ENCODE results near the gene BTG4. TPM values are rescaled to one million over a fixed set of nuclear protein-coding genes. Genes with fewer than 3 reads are reported as not detected.

BTG4 gene
- total and polyA plus RNA-seq, 2 donors (not counting 1 experiment from before 2014, with no cell fraction given), result not detected

GRCh38 chr11:111460856-111461255 lies 51.3 kb downstream of the BTG4 start:
- Histone ChIP-seq H3K27me3 (replicated peaks in 1 of 4; ENCODE audit: control extremely low read depth in 1 of 4, control insufficient read depth in 3 of 4, insufficient read depth in 4 of 4, low read length in 3 of 4) (peaks cover 0 to 14% (median 2%) of the 10 kb centered on the region in 4 experiments), H3K4me2 (replicated peaks; ENCODE audit: low read depth, low read length, poor library complexity, severe bottlenecking) (no peak overlapping the region)

GRCh38 chr11:111460340-111460739 lies 51.8 kb downstream of the BTG4 start:
- no peak for DNase-seq
- no peaks in the 10 kb centered on the region for H3K9me3 Mint-ChIP-seq (ENCODE audit: insufficient read depth)
- H2AFZ ChIP-seq (ENCODE audit: insufficient read depth, low read depth, low read length, poor library complexity, severe bottlenecking), result no peak overlapping the region
- CTCF ChIA-PET, result interaction anchor here (1.1 kb wide), 1 partner anchor 160 kb away, joined by 3 read pairs; no protein-coding TSS in a partner anchor
- no peaks in the 10 kb centered on the region for H3K4me1 ChIP-seq (ENCODE audit: control insufficient read depth in 2 of 2, insufficient read depth in 2 of 2, low read length in 2 of 2)
- ATAC-seq (ENCODE audit: low read depth), result no peak
- intact Hi-C loops (cut with micrococcal nuclease), result no loop called here
- no peak for TF ChIP-seq CTCF (IDR thresholded peaks at IDR 0.05)
- no peak for TF ChIP-seq EZH2 (IDR thresholded peaks at IDR 0.05; ENCODE audit: borderline replicate concordance, insufficient read depth, low read depth, low read length, poor library complexity, severe bottlenecking)
- no peak overlapping the region for H3K4me3 ChIP-seq (ENCODE audit: control extremely low read depth in 1 of 5, extremely low read depth in 1 of 5, insufficient read depth in 1 of 5, low read depth in 2 of 5, low read length in 4 of 5)
- H3K79me2 ChIP-seq (ENCODE audit: control insufficient read depth, insufficient read depth, low read length), result no peaks in the 10 kb centered on the region
- H3K9me3 ChIP-seq (ENCODE audit: control extremely low read depth in 1 of 3, control insufficient read depth in 2 of 3, insufficient read depth in 1 of 3, low read length in 2 of 3), result no peaks in the 10 kb centered on the region
- no peak overlapping the region for H3K9ac ChIP-seq (ENCODE audit: low read length)
- H4K20me1 ChIP-seq (ENCODE audit: control insufficient read depth, insufficient read depth, low read length, poor library complexity, severe bottlenecking), result no peaks in the 10 kb centered on the region
- no peak overlapping the region for H3K4me3 Mint-ChIP-seq
- WGBS (ENCODE audit: insufficient coverage), result 67% methylated on average over 1 of the region's 4 CpGs
- H3K27ac ChIP-seq (ENCODE audit: low read length in 2 of 2), result no peak overlapping the region
- no peaks in the 10 kb centered on the region for H3K36me3 ChIP-seq (replicated peaks in 1 of 2; ENCODE audit: control extremely low read depth in 1 of 2, control insufficient read depth in 1 of 2, extremely low read depth in 1 of 2, insufficient read depth in 2 of 2, low read length in 1 of 2)
- POLR2A ChIA-PET, result no interaction called here
- H3K27me3 ChIP-seq (replicated peaks in 1 of 4; ENCODE audit: control extremely low read depth in 1 of 4, control insufficient read depth in 3 of 4, insufficient read depth in 4 of 4, low read length in 3 of 4), result peaks cover 0 to 14% (median 2%) of the 10 kb centered on the region in 4 experiments
- H3K4me1 Mint-ChIP-seq, result no peaks in the 10 kb centered on the region
- no peak overlapping the region for H3K4me2 ChIP-seq (replicated peaks; ENCODE audit: low read depth, low read length, poor library complexity, severe bottlenecking)
- H3K27me3 Mint-ChIP-seq, result peaks cover 41% of the 10 kb centered on the region
- no peak overlapping the region for H3K27ac Mint-ChIP-seq

More at GRCh38 chr11:111460856-111461255, 51.3 kb downstream of the BTG4 start:
- Histone ChIP-seq H3K9ac (ENCODE audit: low read length) (no peak overlapping the region), H3K4me1 (ENCODE audit: control insufficient read depth in 2 of 2, insufficient read depth in 2 of 2, low read length in 2 of 2) (no peaks in the 10 kb centered on the region), H2AFZ (ENCODE audit: insufficient read depth, low read depth, low read length, poor library complexity, severe bottlenecking) (no peak overlapping the region), H3K27ac (ENCODE audit: low read length in 2 of 2) (no peak overlapping the region), H3K79me2 (ENCODE audit: control insufficient read depth, insufficient read depth, low read length) (no peaks in the 10 kb centered on the region), H3K9me3 (ENCODE audit: control extremely low read depth in 1 of 3, control insufficient read depth in 2 of 3, insufficient read depth in 1 of 3, low read length in 2 of 3) (no peaks in the 10 kb centered on the region), H3K4me3 (ENCODE audit: control extremely low read depth in 1 of 5, extremely low read depth in 1 of 5, insufficient read depth in 1 of 5, low read depth in 2 of 5, low read length in 4 of 5) (no peak overlapping the region), H4K20me1 (ENCODE audit: control insufficient read depth, insufficient read depth, low read length, poor library complexity, severe bottlenecking) (no peaks in the 10 kb centered on the region), H3K36me3 (replicated peaks in 1 of 2; ENCODE audit: control extremely low read depth in 1 of 2, control insufficient read depth in 1 of 2, extremely low read depth in 1 of 2, insufficient read depth in 2 of 2, low read length in 1 of 2) (no peaks in the 10 kb centered on the region)
- POLR2A ChIA-PET, result no interaction called here
- WGBS (ENCODE audit: insufficient coverage), result 58% methylated on average over 3 of the region's 5 CpGs
- H3K27ac Mint-ChIP-seq, result no peak overlapping the region
- ATAC-seq (ENCODE audit: low read depth) (no peak), DNase-seq (no peak)
- intact Hi-C loops (cut with micrococcal nuclease), result no loop called here
- no peak for TF ChIP-seq EZH2 (IDR thresholded peaks at IDR 0.05; ENCODE audit: borderline replicate concordance, insufficient read depth, low read depth, low read length, poor library complexity, severe bottlenecking)
- no peak for TF ChIP-seq CTCF (IDR thresholded peaks at IDR 0.05)
- peaks cover 41% of the 10 kb centered on the region for H3K27me3 Mint-ChIP-seq
- no peaks in the 10 kb centered on the region for H3K4me1 Mint-ChIP-seq
- CTCF ChIA-PET, result no interaction called here
- H3K9me3 Mint-ChIP-seq (ENCODE audit: insufficient read depth), result no peaks in the 10 kb centered on the region
- H3K4me3 Mint-ChIP-seq, result no peak overlapping the region

Measured in B cell (primary cell).